ENCODE data around the gene APMAP. TPM values are rescaled to one million over a fixed set of nuclear protein-coding genes. Genes with fewer than 3 reads are reported as not detected.

The APMAP gene
- total and polyA plus RNA-seq, 4 donors, result 132 to 378 (median 234) TPM

GRCh38 chr20:24917056-24917455 is 75.5 kb downstream of the APMAP start (continued):
- TF ChIP-seq ZBTB33 (IDR thresholded peaks at IDR 0.05), result no peak

DNA sequence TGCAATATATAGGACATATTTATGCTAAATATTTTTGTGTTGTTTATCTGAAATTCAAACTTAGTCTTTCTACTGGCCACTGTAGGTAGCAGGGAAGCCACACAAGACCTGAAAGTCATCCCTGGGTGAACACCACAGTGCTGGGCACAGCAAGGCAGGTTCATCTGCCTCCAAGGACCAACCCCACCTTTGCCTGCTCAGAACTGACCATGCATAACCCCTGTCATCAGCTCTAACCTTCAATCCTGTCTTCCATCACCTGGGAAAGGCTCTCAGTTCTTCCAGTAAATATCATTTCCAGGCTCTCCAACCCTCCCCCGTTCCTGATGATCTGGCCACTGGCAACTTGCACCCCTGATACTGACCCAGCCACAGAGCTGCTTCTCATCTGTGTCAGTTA is 76.1 kb downstream of the APMAP start:
- H3K9ac ChIP-seq (ENCODE audit: low read depth in 1 of 2, low read length in 2 of 2), result no peak overlapping the region
- no peaks in the 10 kb centered on the region for H3K27me3 ChIP-seq (ENCODE audit: control insufficient read depth in 4 of 4, insufficient read depth in 4 of 4, low read length in 3 of 4)
- no peaks in the 10 kb centered on the region for H3K36me3 ChIP-seq (ENCODE audit: control insufficient read depth in 4 of 4, insufficient read depth in 3 of 4, low read depth in 1 of 4, low read length in 3 of 4)
- TF ChIP-seq ATF3 (IDR thresholded peaks at IDR 0.05) (no peak), SP1 (IDR thresholded peaks at IDR 0.05) (no peak), MAX (IDR thresholded peaks at IDR 0.05) (no peak), EGR1 (IDR thresholded peaks at IDR 0.05; ENCODE audit: low read depth in 2 of 2) (no peak), TAF1 (conservative IDR thresholded peaks at IDR 0.05) (no peak), NR2F2 (IDR thresholded peaks at IDR 0.05) (no peak), REST (IDR thresholded peaks at IDR 0.05) (no peak), RAD21 (IDR thresholded peaks at IDR 0.05) (no peak), JUND (IDR thresholded peaks at IDR 0.05) (no peak), YY1 (IDR thresholded peaks at IDR 0.05) (no peak), HNF4A (conservative IDR thresholded peaks at IDR 0.05) (no peak), HNF4G (IDR thresholded peaks at IDR 0.05) (no peak), RXRA (IDR thresholded peaks at IDR 0.05) (no peak), FOXA1 (IDR thresholded peaks at IDR 0.05) (no peak), FOXA2 (IDR thresholded peaks at IDR 0.05) (no peak), GABPA (IDR thresholded peaks at IDR 0.05 in 1 of 2, conservative IDR thresholded peaks at IDR 0.05 in 1 of 2) (no peak), ZBTB33 (IDR thresholded peaks at IDR 0.05) (no peak)
- TF ChIP-seq, protein P1, sequence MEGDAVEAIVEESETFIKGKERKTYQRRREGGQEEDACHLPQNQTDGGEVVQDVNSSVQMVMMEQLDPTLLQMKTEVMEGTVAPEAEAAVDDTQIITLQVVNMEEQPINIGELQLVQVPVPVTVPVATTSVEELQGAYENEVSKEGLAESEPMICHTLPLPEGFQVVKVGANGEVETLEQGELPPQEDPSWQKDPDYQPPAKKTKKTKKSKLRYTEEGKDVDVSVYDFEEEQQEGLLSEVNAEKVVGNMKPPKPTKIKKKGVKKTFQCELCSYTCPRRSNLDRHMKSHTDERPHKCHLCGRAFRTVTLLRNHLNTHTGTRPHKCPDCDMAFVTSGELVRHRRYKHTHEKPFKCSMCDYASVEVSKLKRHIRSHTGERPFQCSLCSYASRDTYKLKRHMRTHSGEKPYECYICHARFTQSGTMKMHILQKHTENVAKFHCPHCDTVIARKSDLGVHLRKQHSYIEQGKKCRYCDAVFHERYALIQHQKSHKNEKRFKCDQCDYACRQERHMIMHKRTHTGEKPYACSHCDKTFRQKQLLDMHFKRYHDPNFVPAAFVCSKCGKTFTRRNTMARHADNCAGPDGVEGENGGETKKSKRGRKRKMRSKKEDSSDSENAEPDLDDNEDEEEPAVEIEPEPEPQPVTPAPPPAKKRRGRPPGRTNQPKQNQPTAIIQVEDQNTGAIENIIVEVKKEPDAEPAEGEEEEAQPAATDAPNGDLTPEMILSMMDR (IDR thresholded peaks at IDR 0.05; ENCODE audit: low read depth, low read length, missing input control), result no peak
- H3K4me3 ChIP-seq (ENCODE audit: low read depth in 1 of 3, low read length in 3 of 3), result no peak overlapping the region
- WGBS, result 97% methylated on average over 1 of the region's 1 CpG
- H3K27ac ChIP-seq (ENCODE audit: low read depth in 1 of 2, low read length in 2 of 2), result no peak overlapping the region
- no peaks in the 10 kb centered on the region for H3K9me3 ChIP-seq (ENCODE audit: control insufficient read depth in 4 of 4, low read length in 3 of 4)
- no peaks in the 10 kb centered on the region for H3K4me1 ChIP-seq (ENCODE audit: control insufficient read depth in 4 of 4, insufficient read depth in 4 of 4, low read length in 3 of 4)
- DNase-seq (ENCODE audit: low spot score), result no peak

All from liver (tissue), 9 donors.